Measurements from ENCODE around the gene LDLRAD3.

Gene LDLRAD3

GRCh38 chr11:36155124-36155561 lies 211.3 kb downstream of the LDLRAD3 start:
- no peak overlapping the region for H3K9ac ChIP-seq (ENCODE audit: low read length)
- no peak overlapping the region for H4K8ac ChIP-seq (ENCODE audit: low read depth, low read length)
- no peak overlapping the region for H3K4me2 ChIP-seq (ENCODE audit: low read length)
- no peak overlapping the region for H3K4ac ChIP-seq (ENCODE audit: low read depth, low read length)
- H3K18ac ChIP-seq (ENCODE audit: low read length), result no peak overlapping the region
- no peak overlapping the region for H3K23ac ChIP-seq (ENCODE audit: low read length)
- no peak overlapping the region for H2BK5ac ChIP-seq (ENCODE audit: low read length)
- H2BK120ac ChIP-seq (ENCODE audit: low read depth, low read length), result no peak overlapping the region
- H3K4me1 ChIP-seq (ENCODE audit: control insufficient read depth, low read depth, low read length), result no peaks in the 10 kb centered on the region
- H2AK5ac ChIP-seq (ENCODE audit: low read length), result no peak overlapping the region
- no peak overlapping the region for H2BK15ac ChIP-seq (replicated peaks; ENCODE audit: low read depth)
- H3K27me3 ChIP-seq (ENCODE audit: insufficient read depth, low read length, poor library complexity), result no peaks in the 10 kb centered on the region
- H3K4me3 ChIP-seq (ENCODE audit: low read length), result no peak overlapping the region
- H3K79me1 ChIP-seq (ENCODE audit: low read length), result no peaks in the 10 kb centered on the region
- no CpG with 5 or more reads among the region's 8 CpGs for WGBS (ENCODE audit: extremely low coverage, insufficient coverage, low lambda C conversion rate)
- no peak overlapping the region for H3K56ac ChIP-seq (ENCODE audit: low read length)
- no peak overlapping the region for H3K27ac ChIP-seq (ENCODE audit: low read depth, low read length)
- no peak for DNase-seq
- H3K79me2 ChIP-seq (ENCODE audit: control insufficient read depth, insufficient read depth, low read length), result no peaks in the 10 kb centered on the region
- H4K5ac ChIP-seq (ENCODE audit: low read length), result no peak overlapping the region
- H3K36me3 ChIP-seq (ENCODE audit: control insufficient read depth, insufficient read depth, low read length), result no peaks in the 10 kb centered on the region

- H3K79me1 ChIP-seq (ENCODE audit: low read length), result no peaks in the 10 kb centered on the region
- H3K36me3 ChIP-seq (ENCODE audit: control insufficient read depth, insufficient read depth, low read length), result no peaks in the 10 kb centered on the region
- H2BK120ac ChIP-seq (ENCODE audit: low read depth, low read length), result no peak overlapping the region
- no peak overlapping the region for H4K5ac ChIP-seq (ENCODE audit: low read length)
- H2AK5ac ChIP-seq (ENCODE audit: low read length), result no peak overlapping the region
- H3K18ac ChIP-seq (ENCODE audit: low read length), result no peak overlapping the region
- no peak overlapping the region for H2BK15ac ChIP-seq (replicated peaks; ENCODE audit: low read depth)
- H3K23ac ChIP-seq (ENCODE audit: low read length), result no peak overlapping the region
- no peak overlapping the region for H3K9ac ChIP-seq (ENCODE audit: low read length)
- no peak overlapping the region for H3K27ac ChIP-seq (ENCODE audit: low read depth, low read length)
- no peak overlapping the region for H3K4me2 ChIP-seq (ENCODE audit: low read length)
- H3K4me1 ChIP-seq (ENCODE audit: control insufficient read depth, low read depth, low read length), result no peaks in the 10 kb centered on the region
- H3K79me2 ChIP-seq (ENCODE audit: control insufficient read depth, insufficient read depth, low read length), result no peaks in the 10 kb centered on the region
- H4K8ac ChIP-seq (ENCODE audit: low read depth, low read length), result no peak overlapping the region
- H3K56ac ChIP-seq (ENCODE audit: low read length), result no peak overlapping the region
- H3K4me3 ChIP-seq (ENCODE audit: low read length), result no peak overlapping the region
- no CpG with 5 or more reads among the region's 6 CpGs for WGBS (ENCODE audit: extremely low coverage, insufficient coverage, low lambda C conversion rate)
- no peaks in the 10 kb centered on the region for H3K27me3 ChIP-seq (ENCODE audit: insufficient read depth, low read length, poor library complexity)
- DNase-seq, result peak; percentile 43
- H3K4ac ChIP-seq (ENCODE audit: low read depth, low read length), result no peak overlapping the region
- H2BK5ac ChIP-seq (ENCODE audit: low read length), result no peak overlapping the region
Measured at GRCh38 chr11:36155770-36156160, 211.9 kb downstream of the LDLRAD3 start.

GRCh38 chr11:36156161-36156816 lies 212.4 kb downstream of the LDLRAD3 start:
- Histone ChIP-seq H3K18ac (ENCODE audit: low read length) (no peak overlapping the region), H3K79me1 (ENCODE audit: low read length) (no peaks in the 10 kb centered on the region), H4K5ac (ENCODE audit: low read length) (no peak overlapping the region), H4K8ac (ENCODE audit: low read depth, low read length) (no peak overlapping the region), H2BK5ac (ENCODE audit: low read length) (no peak overlapping the region), H3K56ac (ENCODE audit: low read length) (no peak overlapping the region), H3K23ac (ENCODE audit: low read length) (no peak overlapping the region), H2BK120ac (ENCODE audit: low read depth, low read length) (no peak overlapping the region), H3K9ac (ENCODE audit: low read length) (no peak overlapping the region), H3K4me1 (ENCODE audit: control insufficient read depth, low read depth, low read length) (no peaks in the 10 kb centered on the region), H3K79me2 (ENCODE audit: control insufficient read depth, insufficient read depth, low read length) (no peaks in the 10 kb centered on the region), H2AK5ac (ENCODE audit: low read length) (no peak overlapping the region), H3K4me3 (ENCODE audit: low read length) (no peak overlapping the region), H3K36me3 (ENCODE audit: control insufficient read depth, insufficient read depth, low read length) (no peaks in the 10 kb centered on the region), H3K4ac (ENCODE audit: low read depth, low read length) (no peak overlapping the region), H3K4me2 (ENCODE audit: low read length) (no peak overlapping the region), H2BK15ac (replicated peaks; ENCODE audit: low read depth) (no peak overlapping the region), H3K27ac (ENCODE audit: low read depth, low read length) (no peak overlapping the region), H3K27me3 (ENCODE audit: insufficient read depth, low read length, poor library complexity) (no peaks in the 10 kb centered on the region)
- WGBS (ENCODE audit: extremely low coverage, insufficient coverage, low lambda C conversion rate), result no CpG with 5 or more reads among the region's 4 CpGs
- DNase-seq, result peak; percentile 31

- Histone ChIP-seq H4K5ac (ENCODE audit: low read length) (no peak overlapping the region), H3K4me1 (ENCODE audit: control insufficient read depth, low read depth, low read length) (no peaks in the 10 kb centered on the region), H2BK5ac (ENCODE audit: low read length) (no peak overlapping the region), H3K23ac (ENCODE audit: low read length) (no peak overlapping the region), H2AK5ac (ENCODE audit: low read length) (no peak overlapping the region), H3K27me3 (ENCODE audit: insufficient read depth, low read length, poor library complexity) (no peaks in the 10 kb centered on the region), H3K79me2 (ENCODE audit: control insufficient read depth, insufficient read depth, low read length) (no peaks in the 10 kb centered on the region), H3K4me2 (ENCODE audit: low read length) (no peak overlapping the region), H2BK120ac (ENCODE audit: low read depth, low read length) (no peak overlapping the region), H3K56ac (ENCODE audit: low read length) (no peak overlapping the region), H3K18ac (ENCODE audit: low read length) (no peak overlapping the region), H3K79me1 (ENCODE audit: low read length) (no peaks in the 10 kb centered on the region), H3K36me3 (ENCODE audit: control insufficient read depth, insufficient read depth, low read length) (no peaks in the 10 kb centered on the region), H3K4ac (ENCODE audit: low read depth, low read length) (no peak overlapping the region), H3K27ac (ENCODE audit: low read depth, low read length) (no peak overlapping the region), H2BK15ac (replicated peaks; ENCODE audit: low read depth) (no peak overlapping the region), H3K9ac (ENCODE audit: low read length) (no peak overlapping the region), H3K4me3 (ENCODE audit: low read length) (no peak overlapping the region), H4K8ac (ENCODE audit: low read depth, low read length) (no peak overlapping the region)
- WGBS (ENCODE audit: extremely low coverage, insufficient coverage, low lambda C conversion rate), result no CpG with 5 or more reads among the region's 5 CpGs
- DNase-seq, result no peak
Measured at GRCh38 chr11:36156817-36157519, 213.1 kb downstream of the LDLRAD3 start.

GRCh38 chr11:36160091-36160490 lies 216.2 kb downstream of the LDLRAD3 start:
- Histone ChIP-seq H3K56ac (ENCODE audit: low read length) (no peak overlapping the region), H3K23ac (ENCODE audit: low read length) (no peak overlapping the region), H2BK15ac (replicated peaks; ENCODE audit: low read depth) (no peak overlapping the region), H2AK5ac (ENCODE audit: low read length) (no peak overlapping the region), H2BK120ac (ENCODE audit: low read depth, low read length) (no peak overlapping the region), H2BK5ac (ENCODE audit: low read length) (no peak overlapping the region), H4K5ac (ENCODE audit: low read length) (no peak overlapping the region), H3K4me1 (ENCODE audit: control insufficient read depth, low read depth, low read length) (no peaks in the 10 kb centered on the region), H4K8ac (ENCODE audit: low read depth, low read length) (no peak overlapping the region), H3K9ac (ENCODE audit: low read length) (no peak overlapping the region), H3K4me2 (ENCODE audit: low read length) (no peak overlapping the region), H3K27ac (ENCODE audit: low read depth, low read length) (no peak overlapping the region), H3K4ac (ENCODE audit: low read depth, low read length) (no peak overlapping the region), H3K79me1 (ENCODE audit: low read length) (no peaks in the 10 kb centered on the region), H3K79me2 (ENCODE audit: control insufficient read depth, insufficient read depth, low read length) (no peaks in the 10 kb centered on the region), H3K4me3 (ENCODE audit: low read length) (no peak overlapping the region), H3K18ac (ENCODE audit: low read length) (no peak overlapping the region), H3K36me3 (ENCODE audit: control insufficient read depth, insufficient read depth, low read length) (no peaks in the 10 kb centered on the region), H3K27me3 (ENCODE audit: insufficient read depth, low read length, poor library complexity) (no peaks in the 10 kb centered on the region)
- no peak for DNase-seq
- no CpG with 5 or more reads among the region's 10 CpGs for WGBS (ENCODE audit: extremely low coverage, insufficient coverage, low lambda C conversion rate)
